ENCODE results near the gene AGBL4.

- TF ChIP-seq, protein P1, sequence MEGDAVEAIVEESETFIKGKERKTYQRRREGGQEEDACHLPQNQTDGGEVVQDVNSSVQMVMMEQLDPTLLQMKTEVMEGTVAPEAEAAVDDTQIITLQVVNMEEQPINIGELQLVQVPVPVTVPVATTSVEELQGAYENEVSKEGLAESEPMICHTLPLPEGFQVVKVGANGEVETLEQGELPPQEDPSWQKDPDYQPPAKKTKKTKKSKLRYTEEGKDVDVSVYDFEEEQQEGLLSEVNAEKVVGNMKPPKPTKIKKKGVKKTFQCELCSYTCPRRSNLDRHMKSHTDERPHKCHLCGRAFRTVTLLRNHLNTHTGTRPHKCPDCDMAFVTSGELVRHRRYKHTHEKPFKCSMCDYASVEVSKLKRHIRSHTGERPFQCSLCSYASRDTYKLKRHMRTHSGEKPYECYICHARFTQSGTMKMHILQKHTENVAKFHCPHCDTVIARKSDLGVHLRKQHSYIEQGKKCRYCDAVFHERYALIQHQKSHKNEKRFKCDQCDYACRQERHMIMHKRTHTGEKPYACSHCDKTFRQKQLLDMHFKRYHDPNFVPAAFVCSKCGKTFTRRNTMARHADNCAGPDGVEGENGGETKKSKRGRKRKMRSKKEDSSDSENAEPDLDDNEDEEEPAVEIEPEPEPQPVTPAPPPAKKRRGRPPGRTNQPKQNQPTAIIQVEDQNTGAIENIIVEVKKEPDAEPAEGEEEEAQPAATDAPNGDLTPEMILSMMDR (IDR thresholded peaks at IDR 0.05): no peak
- TF ChIP-seq EP300 (IDR thresholded peaks at IDR 0.05): no peak
Observed at GRCh38 chr1:48671578-48671977, 1352.2 kb downstream of the AGBL4 start.
